Liver (tissue), 9 donors: Measurements from ENCODE around the gene GART. TPM values are rescaled to one million over a fixed set of nuclear protein-coding genes. Genes with fewer than 3 reads are reported as not detected.

ENCODE experiments used
- DNase-seq: peaks from one replicate; pipeline ENCODE4 v3.0.0-alpha.2; 2017; ENCODE audit warnings: low spot score
- H3K27ac ChIP-seq, 2 donors: one replicate each; pipeline ENCODE4 v1.7.0; 2013; ENCODE audit warnings: inconsistent platforms in 2 of 2, low read length in 2 of 2, control low read depth in 1 of 2, low read depth in 1 of 2, mild to moderate bottlenecking in 1 of 2
- H3K27me3 ChIP-seq, 4 donors: one replicate each; pipeline versions ENCODE4 v1.6.1 to v1.7.0; 2013; ENCODE audit warnings: low read length in 3 of 4, inconsistent platforms in 1 of 4, mild to moderate bottlenecking in 1 of 4, moderate library complexity in 1 of 4; ENCODE audit not compliant: control insufficient read depth in 4 of 4, insufficient read depth in 4 of 4
- H3K36me3 ChIP-seq, 4 donors: one replicate each; pipeline versions ENCODE4 v1.6.1 to v1.7.0; 2013; ENCODE audit warnings: low read length in 3 of 4, mild to moderate bottlenecking in 3 of 4, low read depth in 1 of 4, moderate library complexity in 1 of 4; ENCODE audit not compliant: control insufficient read depth in 4 of 4, insufficient read depth in 3 of 4
- H3K4me1 ChIP-seq, 4 donors: one replicate each; pipeline versions ENCODE4 v1.6.1 to v1.7.0; 2013; ENCODE audit warnings: low read length in 3 of 4, mild to moderate bottlenecking in 3 of 4, moderate library complexity in 1 of 4; ENCODE audit not compliant: control insufficient read depth in 4 of 4, insufficient read depth in 4 of 4
- H3K4me3 ChIP-seq, 3 donors: one replicate each; pipeline versions ENCODE4 v1.6.1 to v1.7.0; 2013; ENCODE audit warnings: low read length in 3 of 3, control low read depth in 1 of 3, low read depth in 1 of 3, mild to moderate bottlenecking in 1 of 3
- H3K9ac ChIP-seq, 2 donors: one replicate each; pipeline ENCODE4 v1.7.0; 2013; ENCODE audit warnings: low read length in 2 of 2, mild to moderate bottlenecking in 2 of 2, moderate library complexity in 2 of 2, control low read depth in 1 of 2, low read depth in 1 of 2
- H3K9me3 ChIP-seq, 4 donors: one replicate each; pipeline versions ENCODE4 v1.6.1 to v1.7.0; 2013; ENCODE audit warnings: low read length in 3 of 4; ENCODE audit not compliant: control insufficient read depth in 4 of 4
- ATF3 ChIP-seq: IDR thresholded peaks from 2 replicates; pipeline ENCODE4 v1.6.1; 2016; ENCODE audit warnings: antibody characterized with exemption
- CTCF ChIP-seq: fragments of 150-350 bp; IDR thresholded peaks from 2 replicates; pipeline ENCODE4 v1.5.1; 2017; ENCODE audit warnings: improper control_type of control experiment, low read depth, low read length; ENCODE audit not compliant: missing input control
- EGR1 ChIP-seq, 2 donors: IDR thresholded peaks; 2 replicates each; pipeline ENCODE4 v1.6.1; 2016 to 2018; ENCODE audit warnings: antibody characterized with exemption in 2 of 2, low read depth in 2 of 2
- FOXA1 ChIP-seq: IDR thresholded peaks from 2 replicates; pipeline ENCODE4 v1.6.1; 2016; ENCODE audit warnings: antibody characterized with exemption
- FOXA2 ChIP-seq: IDR thresholded peaks from 2 replicates; pipeline ENCODE4 v1.6.1; 2016; ENCODE audit warnings: antibody characterized with exemption
- GABPA ChIP-seq, 2 donors: IDR thresholded peaks in 1 of 2; conservative IDR thresholded peaks in 1 of 2; 2 replicates each; pipeline ENCODE4 v1.6.1; 2016; ENCODE audit warnings: antibody characterized with exemption in 2 of 2, mild to moderate bottlenecking in 1 of 2, moderate library complexity in 1 of 2
- HNF4A ChIP-seq, 2 donors: conservative IDR thresholded peaks; 2 replicates each; pipeline ENCODE4 v1.6.1; 2016; ENCODE audit warnings: antibody characterized with exemption in 2 of 2, mild to moderate bottlenecking in 2 of 2
- HNF4G ChIP-seq: IDR thresholded peaks from 2 replicates; pipeline ENCODE4 v1.6.1; 2016; ENCODE audit warnings: antibody characterized with exemption
- JUND ChIP-seq, 2 donors: IDR thresholded peaks; 2 replicates each; pipeline ENCODE4 v1.6.1; 2016; ENCODE audit warnings: antibody characterized with exemption in 2 of 2
- MAX ChIP-seq: IDR thresholded peaks from 2 replicates; pipeline ENCODE4 v1.6.1; 2016; ENCODE audit warnings: antibody characterized with exemption
- NR2F2 ChIP-seq: IDR thresholded peaks from 2 replicates; pipeline ENCODE4 v1.6.1; 2016; ENCODE audit warnings: antibody characterized with exemption
- RAD21 ChIP-seq, 2 donors: IDR thresholded peaks; 2 replicates each; pipeline ENCODE4 v1.6.1; 2016; ENCODE audit warnings: antibody characterized with exemption in 2 of 2, mild to moderate bottlenecking in 2 of 2
- REST ChIP-seq: IDR thresholded peaks from 2 replicates; pipeline ENCODE4 v1.6.1; 2016; ENCODE audit warnings: antibody characterized with exemption, mild to moderate bottlenecking
- RXRA ChIP-seq, 2 donors: IDR thresholded peaks; 2 replicates each; pipeline ENCODE4 v1.6.1; 2017 to 2018; ENCODE audit warnings: antibody characterized with exemption in 2 of 2, mild to moderate bottlenecking in 1 of 2
- SP1 ChIP-seq: IDR thresholded peaks from 2 replicates; pipeline ENCODE4 v1.6.1; 2018; ENCODE audit warnings: antibody characterized with exemption, mild to moderate bottlenecking
- TAF1 ChIP-seq: conservative IDR thresholded peaks from 2 replicates; pipeline ENCODE4 v1.6.1; 2016; ENCODE audit warnings: antibody characterized with exemption, mild to moderate bottlenecking
- YY1 ChIP-seq: IDR thresholded peaks from 2 replicates; pipeline ENCODE4 v1.6.1; 2016; ENCODE audit warnings: antibody characterized with exemption, mild to moderate bottlenecking
- ZBTB33 ChIP-seq: IDR thresholded peaks from 2 replicates; pipeline ENCODE4 v1.6.1; 2016; ENCODE audit warnings: antibody characterized with exemption
- WGBS: extraction: QIAGEN DNeasy Blood & Tissue Kit; methylation state at CpG from one replicate; pipeline ENCODE4 v1.1.7; 2013; 5-methylcytosine and 5-hydroxymethylcytosine counted together
- polyA plus RNA-seq, 2 donors: library from polyadenylated mRNA; stranded (reverse) in 1 of 2; unstranded in 1 of 2; fragments of 200-250 nt in 1 of 2; fragments of >200 nt in 1 of 2; fragmentation: Nextera tagmentation in 1 of 2; extraction: Ambion mirVana in 1 of 2; gene quantifications; one replicate each; pipeline versions ENCODE4 v1.2.1 to v1.2.3, GENCODE V29; 2013 to 2015
- total RNA-seq, 2 donors: library from RNA; depleted of rRNA; stranded (reverse); fragments of >200 nt; gene quantifications; one replicate each; pipeline ENCODE4 v1.2.3, GENCODE V29; 2014
- donor health status: healthy.
- donor health status: healthy.
- donor health status: healthy.
- donor health status: healthy.
- donor health status: healthy.

Gene GART
- total and polyA plus RNA-seq, 4 donors: 15.7 to 76.8 (median 32.0) TPM

GRCh38 chr21:33569991-33570390, 28.1 kb upstream of the GART start:
- H3K4me1 ChIP-seq: peaks cover 0 to 10% (median 4%) of the 10 kb centered on the region in 4 donors
- 93% methylated on average over 5 of the region's 5 CpGs for WGBS
- H3K9ac ChIP-seq: no peak overlapping the region
- H3K27ac ChIP-seq: no peak overlapping the region
- H3K36me3 ChIP-seq: peaks cover 6 to 58% (median 38%) of the 10 kb centered on the region in 4 donors
- H3K9me3 ChIP-seq: no peaks in the 10 kb centered on the region
- no peaks in the 10 kb centered on the region for H3K27me3 ChIP-seq
- no peak overlapping the region for H3K4me3 ChIP-seq
- DNase-seq: no peak
- TF ChIP-seq RAD21 (IDR thresholded peaks at IDR 0.05) (no peak), CTCF (no peak), RXRA (IDR thresholded peaks at IDR 0.05) (no peak), REST (no peak), HNF4A (conservative IDR thresholded peaks at IDR 0.05) (no peak), YY1 (no peak), SP1 (no peak), MAX (no peak), TAF1 (no peak), GABPA (IDR thresholded peaks at IDR 0.05 in 1 of 2, conservative IDR thresholded peaks at IDR 0.05 in 1 of 2) (no peak), FOXA1 (no peak), ATF3 (no peak), JUND (IDR thresholded peaks at IDR 0.05) (no peak), EGR1 (IDR thresholded peaks at IDR 0.05; ENCODE audit: low read depth in 2 of 2) (no peak), NR2F2 (no peak), HNF4G (no peak), ZBTB33 (no peak), FOXA2 (no peak)
